ENCODE measurements around the gene ACBD6. TPM values are rescaled to one million over a fixed set of nuclear protein-coding genes. Genes with fewer than 3 reads are reported as not detected.

The ACBD6 gene
- total and polyA plus RNA-seq, 7 donors = 12.6 to 20.4 (median 17.3) TPM

GRCh38 chr1:180431683-180432082, 70.7 kb downstream of the ACBD6 start:
- H3K27me3 ChIP-seq (ENCODE audit: insufficient read depth in 3 of 3, low read length in 2 of 3) = no peaks in the 10 kb centered on the region
- no peak for DNase-seq
- no peak for ATAC-seq
- intact Hi-C loops (cut with DNase I) = no loop called here
- no peak for TF ChIP-seq CTCF (IDR thresholded peaks at IDR 0.05)
- no peak overlapping the region for H3K4me3 ChIP-seq
- WGBS, 3 donors = 96 to 98% (median 96%) methylated on average over 6 of the region's 6 CpGs
- H3K27ac ChIP-seq = no peak overlapping the region
- H3K9me3 ChIP-seq = no peaks in the 10 kb centered on the region
- H3K4me1 ChIP-seq = peaks cover 6% of the 10 kb centered on the region
- H3K36me3 ChIP-seq (ENCODE audit: insufficient read depth in 1 of 2, low read depth in 1 of 2) = no peaks in the 10 kb centered on the region

- 93 to 97% (median 95%) methylated on average over 4 of the region's 4 CpGs for WGBS, 3 donors
- H3K27me3 ChIP-seq (ENCODE audit: insufficient read depth in 3 of 3, low read length in 2 of 3) = no peaks in the 10 kb centered on the region
- H3K4me1 ChIP-seq = no peaks in the 10 kb centered on the region
- ATAC-seq = no peak
- H3K4me3 ChIP-seq = no peak overlapping the region
- intact Hi-C loops (cut with DNase I) = no loop called here
- TF ChIP-seq CTCF (IDR thresholded peaks at IDR 0.05) = no peak
- no peaks in the 10 kb centered on the region for H3K9me3 ChIP-seq
- H3K27ac ChIP-seq = no peak overlapping the region
- H3K36me3 ChIP-seq (ENCODE audit: insufficient read depth in 1 of 2, low read depth in 1 of 2) = no peaks in the 10 kb centered on the region
- DNase-seq = no peak
Observed at GRCh38 chr1:180428782-180429695, 73.3 kb downstream of the ACBD6 start.

GRCh38 chr1:180425952-180426351, 76.4 kb downstream of the ACBD6 start:
- Histone ChIP-seq H3K9me3 (no peaks in the 10 kb centered on the region), H3K4me3 (no peak overlapping the region), H3K4me1 (no peaks in the 10 kb centered on the region), H3K27ac (no peak overlapping the region), H3K27me3 (ENCODE audit: insufficient read depth in 3 of 3, low read length in 2 of 3) (no peaks in the 10 kb centered on the region), H3K36me3 (ENCODE audit: insufficient read depth in 1 of 2, low read depth in 1 of 2) (no peaks in the 10 kb centered on the region)
- DNase-seq (no peak), ATAC-seq (no peak)
- intact Hi-C loops (cut with DNase I) = no loop called here
- no peak for TF ChIP-seq CTCF (IDR thresholded peaks at IDR 0.05)

DNA sequence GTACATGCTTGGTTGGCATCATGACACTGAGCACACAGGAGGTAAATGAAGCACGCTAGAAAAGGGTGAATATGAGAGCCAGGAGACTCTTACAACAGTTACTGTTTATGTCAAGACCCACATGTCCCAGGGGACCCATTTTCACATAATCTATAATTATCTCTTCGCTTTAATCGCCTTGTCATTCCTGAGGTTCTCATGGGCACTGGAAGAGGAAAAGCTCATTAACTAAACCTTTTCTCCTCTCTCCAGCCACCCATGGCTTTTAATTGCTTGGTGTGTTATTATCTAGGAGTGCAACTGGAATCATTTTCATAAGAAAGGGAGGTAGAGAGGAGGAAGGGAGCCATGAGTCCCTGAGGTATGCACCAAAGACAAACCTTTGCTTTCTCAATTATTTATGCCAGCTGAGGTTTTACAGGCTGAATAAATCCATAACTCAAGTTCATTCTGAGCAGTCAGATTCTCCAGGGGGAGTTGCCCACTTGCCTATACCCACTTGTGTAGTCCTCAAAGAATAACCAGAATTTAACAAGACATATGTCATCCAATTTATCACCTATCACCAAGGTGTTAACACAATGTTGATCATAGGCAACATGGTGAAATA, 77.4 kb downstream of the ACBD6 start:
- DNase-seq = no peak
- Histone ChIP-seq H3K4me1 (no peaks in the 10 kb centered on the region), H3K36me3 (ENCODE audit: insufficient read depth in 1 of 2, low read depth in 1 of 2) (no peaks in the 10 kb centered on the region), H3K9me3 (no peaks in the 10 kb centered on the region), H3K27ac (no peak overlapping the region), H3K27me3 (ENCODE audit: insufficient read depth in 3 of 3, low read length in 2 of 3) (no peaks in the 10 kb centered on the region), H3K4me3 (no peak overlapping the region)
- intact Hi-C loops (cut with DNase I) = no loop called here
- no peak for ATAC-seq
- no peak for TF ChIP-seq CTCF (IDR thresholded peaks at IDR 0.05)
- WGBS, 3 donors = 52 to 75% (median 73%) methylated on average over 3 of the region's 3 CpGs
